ENCODE data around the gene TWIST2.

Gene TWIST2

GRCh38 chr2:238875101-238875470 lies 27.2 kb downstream of the TWIST2 start:
- DNase-seq: no peak

DNA sequence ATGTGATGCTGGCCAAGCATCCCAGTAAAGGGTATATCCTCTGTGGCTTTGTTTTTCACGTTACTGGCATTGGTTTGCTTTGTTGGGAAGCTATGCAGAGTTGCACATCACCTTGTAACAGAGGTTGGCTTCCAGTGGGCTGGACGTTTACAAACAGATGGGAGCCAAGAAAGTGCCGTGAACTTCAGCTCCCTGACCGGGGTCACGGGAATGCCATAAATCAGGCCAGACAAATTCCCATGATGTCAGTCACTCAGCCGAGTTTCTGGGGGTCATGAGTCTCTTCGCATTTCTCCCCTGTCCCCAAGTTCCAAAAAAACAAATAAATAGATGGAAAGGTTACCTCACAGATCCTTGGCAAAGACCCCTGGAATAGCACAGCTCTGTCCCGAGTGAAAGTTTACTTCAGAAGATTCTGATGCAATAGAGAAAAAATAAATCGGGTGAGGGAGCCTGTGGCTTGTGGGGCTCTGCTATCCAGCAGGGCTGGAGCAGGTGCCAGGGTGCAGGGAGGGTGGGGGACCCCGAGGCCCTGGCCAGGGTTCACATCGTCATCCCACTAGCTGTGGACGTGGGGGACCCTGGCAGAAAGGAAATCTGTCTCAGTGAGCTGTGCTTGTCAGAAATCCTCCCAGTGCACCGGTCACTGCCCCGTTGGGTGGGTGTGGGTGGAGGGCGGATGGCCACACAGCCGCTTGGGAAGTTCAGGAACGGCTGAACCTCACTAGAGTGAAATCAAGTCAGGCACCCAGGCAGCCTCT lies 27.8 kb downstream of the TWIST2 start:
- no peak for DNase-seq

GRCh38 chr2:238876232-238876630 lies 28.3 kb downstream of the TWIST2 start:
- no peak for DNase-seq

DNA sequence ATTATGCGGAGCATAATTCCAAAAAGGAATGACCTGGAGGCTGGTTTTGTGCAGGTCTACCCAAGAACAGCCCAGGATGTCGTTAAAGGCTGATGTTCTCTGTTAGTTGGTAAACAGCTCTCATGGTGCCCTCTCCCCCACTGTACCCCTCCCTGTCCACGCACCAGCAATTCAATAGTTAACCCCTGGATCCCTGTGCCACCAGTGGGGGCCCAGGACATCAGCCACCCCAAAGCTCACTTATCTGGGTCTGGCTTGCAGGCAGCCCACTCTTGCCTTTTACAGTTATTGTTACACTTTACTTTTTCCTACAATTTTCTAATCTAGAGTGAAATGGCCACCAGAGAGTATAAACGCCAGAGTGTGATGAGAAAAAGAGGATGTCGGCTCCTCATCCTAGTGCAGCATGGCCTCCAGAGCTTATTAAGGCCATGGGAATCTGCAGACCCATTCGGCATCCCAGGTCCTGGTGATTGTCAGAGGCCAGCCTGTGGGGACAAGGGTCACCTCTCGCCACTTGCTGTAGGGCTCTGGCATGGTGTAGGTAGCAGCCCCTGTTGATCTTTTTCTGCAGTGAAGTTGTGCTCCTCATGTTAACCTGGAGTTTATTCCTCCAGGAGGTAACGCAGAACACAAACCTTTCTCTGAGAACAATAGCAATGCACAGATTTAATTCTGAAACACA lies 30.3 kb downstream of the TWIST2 start:
- no peak for DNase-seq

- no peak for DNase-seq
Measured at GRCh38 chr2:238879043-238879442, 31.2 kb downstream of the TWIST2 start.

GRCh38 chr2:238879621-238880377 lies 31.9 kb downstream of the TWIST2 start:
- DNase-seq: no peak

GRCh38 chr2:238881353-238882081 lies 33.6 kb downstream of the TWIST2 start:
- DNase-seq: no peak

DNA sequence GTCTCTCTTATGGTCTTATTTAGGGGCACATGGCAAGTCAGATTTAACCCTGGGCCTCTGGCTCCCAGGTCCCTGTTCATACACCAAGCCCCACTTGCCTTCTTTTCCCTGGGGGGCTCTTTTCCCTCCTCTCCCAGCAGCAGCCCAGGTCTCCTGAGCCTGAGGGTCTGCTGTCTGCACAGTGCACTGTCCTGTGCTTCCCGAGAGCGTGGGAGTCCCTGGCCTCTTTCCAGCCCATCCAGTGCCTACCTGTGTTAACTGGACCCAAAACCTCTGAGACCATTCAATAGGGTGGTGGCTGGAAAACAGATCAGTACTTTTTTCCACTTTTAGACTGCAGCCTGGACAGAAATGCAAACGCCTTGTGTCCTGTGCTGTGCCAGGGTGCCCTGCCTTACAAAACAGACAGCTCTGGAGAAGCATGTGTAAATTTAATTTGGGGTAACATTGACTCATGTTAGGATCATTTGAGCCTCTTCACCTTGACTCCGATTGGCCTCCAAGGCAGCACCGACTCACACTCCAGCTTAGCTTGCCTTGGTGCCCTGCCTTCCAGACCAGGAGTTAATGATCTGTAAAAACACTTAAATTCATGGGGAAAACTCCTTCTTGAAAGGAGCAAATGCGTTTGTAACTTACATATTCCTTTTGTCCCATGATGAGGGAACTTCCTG lies 34.3 kb downstream of the TWIST2 start:
- no peak for DNase-seq

DNA sequence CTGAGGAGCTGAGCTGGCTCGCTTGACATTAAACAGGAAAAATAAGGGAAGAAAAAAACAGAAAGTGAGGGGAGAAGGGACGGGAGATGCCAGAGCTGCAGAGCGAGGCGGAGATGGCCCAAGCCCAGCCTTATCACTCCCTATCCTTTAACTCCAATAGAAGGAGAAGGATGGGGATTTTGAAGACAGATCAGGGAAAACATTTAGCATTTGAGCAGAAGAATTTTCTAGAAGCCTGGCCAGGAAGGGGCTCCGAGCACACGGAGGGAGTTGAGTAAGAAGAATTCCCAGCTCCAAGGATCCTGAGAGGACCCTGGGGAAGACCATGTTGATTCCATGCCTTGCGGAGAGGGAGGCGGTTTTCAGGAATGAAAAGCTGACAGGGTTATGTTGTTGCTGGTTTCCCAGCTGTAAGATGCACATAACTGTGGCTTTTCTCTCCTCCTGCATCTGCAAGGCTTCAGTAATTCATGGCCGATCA lies 35.6 kb downstream of the TWIST2 start:
- no peak for DNase-seq

DNA sequence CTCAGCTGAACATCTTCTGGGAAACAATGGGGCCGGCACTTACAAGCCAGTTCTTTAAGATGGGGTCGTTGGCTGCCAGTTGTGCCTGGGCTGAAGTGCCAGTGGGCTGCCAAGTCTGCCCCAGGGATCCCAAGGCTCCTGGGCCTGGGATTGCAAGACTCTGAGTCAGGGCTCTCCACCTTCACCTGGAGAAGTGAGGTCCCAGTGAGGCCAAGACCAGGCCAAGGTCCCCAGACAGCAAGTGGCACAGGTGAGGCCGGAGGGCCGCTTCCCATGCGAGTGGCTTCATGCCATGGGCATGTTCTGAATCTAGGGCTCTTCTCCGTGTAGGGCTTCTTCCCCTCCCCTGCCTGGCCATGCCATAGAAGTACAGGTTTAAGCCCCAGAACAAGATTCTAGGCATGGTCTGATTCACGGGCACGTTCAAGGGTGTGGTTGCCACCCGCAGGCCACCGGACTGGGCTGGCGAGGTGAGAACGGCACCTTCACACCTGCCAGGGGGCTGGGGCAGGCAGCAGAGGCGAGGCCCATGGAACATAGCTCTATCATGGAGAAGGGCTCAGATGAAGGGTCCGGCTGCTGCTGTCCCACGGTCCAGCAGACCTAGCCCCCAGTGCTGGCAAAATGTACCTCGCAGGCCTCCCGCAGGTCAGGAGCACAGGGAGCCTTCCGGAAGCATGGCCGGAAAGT lies 36.4 kb downstream of the TWIST2 start:
- DNase-seq: no peak

DNA sequence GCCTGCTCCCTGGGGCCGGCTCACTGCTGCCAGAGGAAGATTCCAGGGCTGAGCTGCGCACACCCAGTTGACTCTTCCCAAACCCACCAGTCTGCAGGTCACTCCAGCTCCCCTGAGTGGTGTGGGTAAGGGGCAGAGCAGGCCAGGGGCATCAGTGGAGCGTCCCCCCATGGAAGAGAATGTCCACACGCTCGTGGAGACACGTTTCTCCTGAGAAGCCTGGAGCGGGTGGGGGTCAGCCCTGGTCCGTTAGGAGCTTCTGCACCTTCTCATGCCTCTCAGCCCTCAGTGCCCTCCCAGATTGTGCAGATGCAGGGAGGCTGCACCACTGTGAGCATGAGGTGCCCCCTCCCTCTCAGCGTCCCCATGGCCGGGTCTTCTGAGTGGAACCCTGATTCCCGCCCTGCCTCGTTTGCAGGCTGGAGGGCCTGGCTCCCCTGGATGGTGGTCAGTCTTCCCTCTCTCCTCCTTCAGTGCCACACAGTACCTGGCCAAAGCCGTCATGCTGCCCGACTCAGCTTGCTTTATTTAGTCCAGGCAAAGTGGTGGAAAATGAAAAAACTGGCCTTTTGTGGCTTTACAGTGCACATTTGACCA lies 37.0 kb downstream of the TWIST2 start:
- DNase-seq: no peak

DNA sequence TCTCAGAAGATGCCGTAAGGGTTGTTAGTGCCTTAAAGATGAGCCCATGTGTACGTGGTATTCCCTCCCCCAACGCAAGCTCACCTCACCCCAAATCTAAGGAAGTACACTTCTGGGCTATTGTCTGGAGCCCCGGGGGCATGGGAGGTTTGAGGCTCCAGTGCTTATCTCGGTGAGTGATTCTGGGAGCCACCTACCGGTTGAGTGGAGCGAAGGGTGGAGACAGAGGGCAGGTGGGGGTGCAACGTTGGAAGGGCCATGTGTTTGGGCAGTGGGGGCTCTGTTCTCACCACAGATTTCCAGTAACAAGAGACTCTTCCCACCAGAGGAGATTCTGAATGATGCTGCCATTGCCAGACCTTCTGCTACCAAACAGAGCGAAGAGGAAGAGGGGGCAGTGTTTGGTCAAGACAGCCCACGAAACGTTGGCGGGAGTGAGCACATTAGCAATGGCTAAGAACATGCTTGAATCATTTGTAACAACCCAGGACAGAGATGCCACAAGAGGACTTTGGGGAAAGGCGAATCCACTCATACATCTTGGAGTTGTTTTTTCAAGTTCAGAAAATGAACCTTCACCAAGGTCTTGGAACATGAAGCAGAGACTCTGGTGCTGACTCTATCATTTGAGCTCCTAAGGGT lies 38.7 kb downstream of the TWIST2 start:
- DNase-seq: no peak

DNA sequence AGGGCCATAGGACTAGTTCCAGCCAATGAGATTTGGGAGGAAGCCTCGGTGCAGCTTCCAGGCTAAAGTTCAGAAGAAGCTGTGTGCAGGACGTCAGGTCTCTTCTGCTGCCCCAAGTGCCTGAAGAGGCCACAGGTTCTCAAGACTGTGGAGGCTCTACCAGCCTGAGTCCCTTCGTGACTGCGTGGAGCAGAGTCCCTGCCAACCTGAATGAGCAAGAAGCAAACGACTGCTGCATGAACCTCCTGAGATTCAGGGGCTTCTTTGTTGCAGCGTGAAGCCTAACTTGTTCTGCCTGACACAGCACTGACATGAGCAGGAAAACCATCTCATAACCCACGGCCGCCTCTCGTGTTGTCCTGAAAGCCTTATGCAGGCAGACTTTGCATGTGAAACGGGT lies 39.7 kb downstream of the TWIST2 start:
- DNase-seq: no peak

GRCh38 chr2:238888781-238889180 lies 40.9 kb downstream of the TWIST2 start:
- no peak for DNase-seq

- no peak for DNase-seq
Measured at GRCh38 chr2:238890131-238890530, 42.2 kb downstream of the TWIST2 start.

DNA sequence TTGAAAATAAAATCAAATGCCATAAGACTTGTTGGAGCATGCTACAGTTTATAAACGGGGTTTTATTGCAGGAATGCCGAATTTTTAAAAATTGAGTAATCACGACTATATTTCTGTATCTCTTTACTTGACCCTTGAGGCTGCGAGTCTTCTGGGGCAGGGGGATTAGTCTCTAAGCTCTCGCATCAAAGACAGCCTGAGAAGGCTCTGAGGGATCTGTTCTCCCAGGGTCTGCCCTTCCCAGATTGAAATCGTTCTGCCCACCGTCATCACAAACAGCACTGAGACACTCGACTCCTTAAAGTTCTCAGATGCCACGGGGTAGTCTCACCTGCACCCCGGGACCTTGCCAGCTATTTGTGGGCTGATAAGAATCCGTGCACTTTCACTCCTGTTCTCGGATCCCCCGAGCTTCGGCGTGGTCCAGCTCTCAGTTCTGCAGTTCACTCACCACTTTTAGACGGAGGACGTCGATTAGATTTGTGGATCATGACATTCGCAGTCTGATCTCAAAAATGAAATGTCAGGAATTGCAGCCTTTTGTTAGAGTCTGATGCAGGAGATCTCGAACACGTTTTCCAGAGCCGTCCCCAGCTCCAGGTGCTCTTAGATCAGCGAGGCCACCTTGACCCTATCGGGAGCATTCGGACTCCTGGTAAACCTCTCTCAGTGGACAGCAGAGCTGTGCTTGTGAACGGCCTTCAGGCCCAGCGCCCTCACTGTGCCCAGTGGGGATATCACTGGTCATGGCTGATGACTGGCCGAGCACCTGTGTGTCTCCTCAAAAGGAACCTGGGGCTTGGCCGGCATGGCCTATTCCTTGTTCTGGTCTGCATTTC lies 43.0 kb downstream of the TWIST2 start:
- DNase-seq: no peak

DNA sequence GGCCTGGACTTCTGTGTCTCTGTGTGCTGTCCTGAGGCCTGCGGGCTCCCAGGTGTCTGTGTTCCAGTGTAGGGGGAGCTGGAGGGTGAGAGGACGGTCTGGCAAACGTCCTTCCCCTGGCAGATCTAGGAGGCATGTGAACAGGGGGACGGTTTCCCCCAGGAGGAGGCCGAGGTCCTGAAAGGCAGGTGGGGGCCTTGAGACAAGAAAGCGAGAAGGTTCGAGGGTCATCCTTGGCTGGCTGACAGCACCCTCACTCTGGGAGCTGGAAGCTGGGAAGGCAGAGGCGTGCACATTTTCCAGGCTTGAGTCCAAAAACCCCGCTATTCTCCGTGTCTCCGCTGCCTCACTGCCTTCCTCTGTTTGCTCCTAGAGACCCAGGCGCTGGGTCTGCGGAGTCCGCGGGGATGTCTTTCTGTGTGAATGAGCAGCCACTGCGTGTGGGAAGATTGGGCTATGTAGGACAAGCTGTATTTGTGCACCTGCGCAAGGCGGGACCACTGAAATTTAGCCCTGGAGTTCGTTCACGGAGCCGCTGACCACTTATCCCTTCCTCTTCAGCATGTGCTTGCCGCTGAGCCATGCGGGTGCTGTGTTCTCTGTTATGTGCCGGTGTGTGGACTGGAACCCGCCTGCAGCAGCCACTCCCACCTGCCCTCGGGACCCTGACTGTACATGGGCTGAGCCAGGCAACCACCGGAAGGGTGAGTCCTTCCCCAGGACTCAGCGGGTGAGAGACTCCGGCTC lies 43.7 kb downstream of the TWIST2 start:
- DNase-seq: no peak

- DNase-seq: no peak
Measured at GRCh38 chr2:238892204-238892500, 44.3 kb downstream of the TWIST2 start.

DNA sequence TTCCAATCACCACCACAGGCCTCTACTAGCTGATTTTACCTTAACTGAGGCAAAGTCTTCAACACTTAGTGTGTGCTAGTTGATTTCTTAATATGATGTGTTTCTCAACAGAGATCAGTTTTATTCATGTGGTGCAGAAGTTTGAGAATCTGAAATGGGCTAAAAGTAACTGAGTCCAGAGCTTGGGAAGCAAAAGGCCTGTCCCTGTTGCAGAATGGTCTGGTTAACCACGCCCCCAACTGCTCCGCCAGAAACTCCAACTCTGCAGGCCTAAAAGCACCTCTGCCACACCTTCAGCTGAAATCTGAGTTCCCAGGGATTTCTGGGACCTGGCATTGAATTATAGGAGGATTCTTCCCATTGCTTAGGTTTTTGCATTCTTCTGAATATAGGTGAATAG lies 44.9 kb downstream of the TWIST2 start:
- no peak for DNase-seq
